Measurements from ENCODE around the gene ZC3HAV1. TPM values are rescaled to one million over a fixed set of nuclear protein-coding genes. Genes with fewer than 3 reads are reported as not detected.
"Not testable (repeated sequence)": the region's sequence is repeated elsewhere in the genome, so short reads cannot be mapped to it uniquely, and the experiment has no call there.

Gene ZC3HAV1
- total RNA-seq, 1 donor from 2014 or later = 89.7 TPM

- H3K27me3 Mint-ChIP-seq (ENCODE audit: insufficient read depth) = no peaks in the 10 kb centered on the region
- H3K27ac Mint-ChIP-seq = no peak overlapping the region
- intact Hi-C loops (cut with micrococcal nuclease) = loop anchor here (5.0 kb wide), 1 partner anchor 305 kb away; the partner anchor contains the start of gene FMC1
- peaks cover 23% of the 10 kb centered on the region for H3K36me3 Mint-ChIP-seq (ENCODE audit: low read depth)
- H3K4me3 Mint-ChIP-seq = peak overlapping the region; percentile 43
- H3K4me1 Mint-ChIP-seq (ENCODE audit: low read depth) = peaks cover 50% of the 10 kb centered on the region
- DNase-seq (ENCODE audit: low spot score) = no peak
- H3K9me3 Mint-ChIP-seq = no peaks in the 10 kb centered on the region
These were observed 72.6 kb downstream of the ZC3HAV1 start for GRCh38 chr7:139036901-139037300.

DNA sequence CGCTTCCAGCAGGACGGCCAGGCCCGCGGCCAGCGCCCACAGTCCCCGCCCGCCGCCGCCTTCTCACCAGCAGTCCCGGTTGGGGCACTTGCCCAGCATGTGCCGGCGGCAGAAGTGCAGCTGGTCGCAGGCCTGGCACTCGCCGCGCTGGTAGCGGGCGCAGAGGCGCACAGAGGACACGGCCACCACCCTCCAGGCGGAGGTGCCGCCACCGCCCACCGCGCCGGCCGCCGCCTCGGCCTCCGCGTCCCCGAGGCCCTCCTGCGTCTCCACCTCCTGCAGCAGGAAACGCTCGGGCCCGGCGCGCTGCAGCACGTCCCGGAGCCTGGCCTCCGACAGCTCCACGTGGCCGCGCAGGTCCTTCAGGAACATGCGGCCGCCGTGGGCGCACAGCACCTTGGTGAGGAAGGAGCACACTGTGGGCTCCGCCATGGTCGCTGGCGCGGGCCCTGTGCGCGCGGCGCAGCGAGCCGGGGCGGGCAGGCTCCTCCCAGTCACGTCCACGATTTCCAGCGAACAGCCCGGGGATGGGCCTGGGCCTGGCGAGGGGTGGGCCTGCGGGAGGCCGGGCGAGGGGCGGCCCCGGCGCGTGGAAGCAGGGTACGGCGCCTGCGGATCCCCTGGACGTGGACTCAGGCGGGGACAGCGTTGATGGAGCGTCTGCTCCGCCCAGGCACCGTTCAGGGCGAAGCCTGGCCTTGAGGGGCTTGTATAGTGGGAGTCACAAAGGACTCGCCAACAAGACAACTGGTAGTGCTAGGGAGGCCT, 73.8 kb downstream of the ZC3HAV1 start, which contains the start of gene ZC3HAV1L:
Gene ZC3HAV1L (minus strand): TSS at position 457 of the 768 bp plus-strand sequence. CDS start 25 bp downstream, at position 432.
- Mint-ChIP-seq H3K27ac (peak within 1 kb of the TSS; percentile 85), H3K4me1 (ENCODE audit: low read depth) (peaks cover 38% of the 10 kb centered on the region), H3K27me3 (ENCODE audit: insufficient read depth) (no peaks in the 10 kb centered on the region), H3K4me3 (peak within 1 kb of the TSS; percentile 91), H3K36me3 (ENCODE audit: low read depth) (peaks cover 23% of the 10 kb centered on the region), H3K9me3 (no peaks in the 10 kb centered on the region)
- intact Hi-C loops (cut with micrococcal nuclease) = loop anchor here (1.0 to 5.0 kb wide), 5 partner anchors 9 to 307 kb away; partner anchors contain the start of gene FMC1
- DNase-seq (ENCODE audit: low spot score) = peak; percentile 48

DNA sequence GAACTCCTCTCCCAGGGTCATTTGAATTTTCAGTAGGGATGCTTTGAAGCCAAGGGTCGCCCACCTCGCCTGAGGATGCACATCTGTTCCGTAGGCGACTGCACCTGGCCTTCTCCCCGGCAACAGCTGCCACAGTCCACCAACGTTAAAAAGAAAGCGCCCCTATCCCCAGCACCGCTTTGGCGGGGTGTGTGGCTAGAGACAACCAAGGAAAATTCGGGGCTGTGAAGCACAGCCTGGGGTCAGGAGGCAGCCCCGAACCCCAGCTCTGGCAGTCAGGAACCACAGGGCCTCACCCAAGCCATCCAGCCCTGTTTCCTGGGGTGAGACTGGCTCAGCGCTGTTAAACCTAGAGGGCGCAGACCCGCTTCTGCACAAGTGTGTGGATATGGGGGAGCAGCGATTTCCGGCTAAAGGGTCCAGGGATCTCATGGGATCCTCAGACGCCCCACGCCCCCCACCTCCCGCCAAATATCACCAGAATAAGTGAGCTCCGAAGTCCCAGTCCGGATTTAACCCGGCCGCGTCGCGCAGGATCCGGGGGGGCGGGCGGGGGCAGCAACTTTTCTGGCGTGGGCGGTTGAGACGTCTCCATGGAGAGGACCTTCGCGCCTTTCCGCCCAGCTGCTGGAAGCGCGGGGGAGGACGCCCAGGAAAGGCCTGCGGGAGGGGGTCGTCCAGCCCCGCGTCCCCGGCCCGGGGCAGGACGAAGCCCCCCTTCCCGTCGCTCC, 74.5 kb downstream of the ZC3HAV1 start:
- H3K27me3 Mint-ChIP-seq (ENCODE audit: insufficient read depth) = no peaks in the 10 kb centered on the region
- intact Hi-C loops (cut with micrococcal nuclease) = loop anchor here (1.0 to 5.0 kb wide), 5 partner anchors 9 to 307 kb away; partner anchors contain the start of gene FMC1
- peak overlapping the region; percentile 91 for H3K4me3 Mint-ChIP-seq
- H3K36me3 Mint-ChIP-seq (ENCODE audit: low read depth) = peaks cover 26% of the 10 kb centered on the region
- peak overlapping the region; percentile 85 for H3K27ac Mint-ChIP-seq
- peak; percentile 8 for DNase-seq (ENCODE audit: low spot score)
- H3K9me3 Mint-ChIP-seq = no peaks in the 10 kb centered on the region
- peaks cover 38% of the 10 kb centered on the region for H3K4me1 Mint-ChIP-seq (ENCODE audit: low read depth)

DNA sequence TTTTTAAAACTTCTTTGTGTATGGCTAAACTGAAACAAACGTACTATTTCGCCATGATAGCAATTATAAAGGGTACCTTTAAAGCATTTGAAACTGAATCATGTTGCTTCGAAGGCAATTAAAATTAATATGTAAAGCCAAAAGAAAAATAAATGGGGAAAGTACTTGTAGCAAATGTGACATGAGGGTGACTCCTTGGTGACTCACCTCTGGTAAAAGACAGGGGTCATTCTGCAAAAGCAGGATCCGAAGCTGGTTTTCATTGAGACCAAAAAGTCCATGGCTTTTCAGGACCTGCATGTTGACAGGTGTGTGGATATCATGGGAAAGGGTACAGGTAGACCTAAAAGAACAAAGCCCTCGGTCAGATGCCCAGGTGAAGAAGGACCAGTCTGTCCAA, 75.2 kb downstream of the ZC3HAV1 start:
- DNase-seq (ENCODE audit: low spot score) = no peak
- Mint-ChIP-seq H3K36me3 (ENCODE audit: low read depth) (peaks cover 32% of the 10 kb centered on the region), H3K27me3 (ENCODE audit: insufficient read depth) (no peaks in the 10 kb centered on the region), H3K9me3 (no peaks in the 10 kb centered on the region), H3K4me1 (ENCODE audit: low read depth) (peaks cover 42% of the 10 kb centered on the region), H3K4me3 (peak overlapping the region; percentile 91), H3K27ac (peak overlapping the region; percentile 85)
- intact Hi-C loops (cut with micrococcal nuclease) = loop anchor here (2.0 kb wide), 1 partner anchor 14 kb away; no protein-coding TSS in a partner anchor

- H3K27ac Mint-ChIP-seq = no peak overlapping the region
- H3K27me3 Mint-ChIP-seq (ENCODE audit: insufficient read depth) = no peaks in the 10 kb centered on the region
- intact Hi-C loops (cut with micrococcal nuclease) = loop anchor here (2.0 kb wide), 1 partner anchor 15 kb away; no protein-coding TSS in a partner anchor
These were observed 76.0 kb downstream of the ZC3HAV1 start for GRCh38 chr7:139033346-139034114.

DNA sequence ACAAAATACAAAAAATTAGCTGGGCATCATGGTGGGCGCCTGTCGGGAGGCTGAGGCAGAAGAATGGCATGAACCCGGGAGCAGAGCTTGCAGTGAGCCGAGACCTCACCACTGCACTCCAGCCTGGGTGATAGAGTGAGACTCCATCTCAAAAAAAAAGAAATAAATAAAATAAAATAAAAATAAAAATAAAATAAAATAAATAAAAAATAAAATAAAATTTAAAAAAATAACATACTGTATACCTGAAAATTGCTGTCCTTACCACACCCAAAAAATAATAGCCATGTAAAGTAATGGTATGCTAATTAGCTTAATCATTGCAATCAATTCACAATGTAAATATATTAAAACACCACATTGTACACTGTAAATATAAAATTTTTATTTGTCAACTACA, 77.0 kb downstream of the ZC3HAV1 start:
- intact Hi-C loops (cut with micrococcal nuclease) = no loop called here
- Mint-ChIP-seq H3K27ac (no peak overlapping the region), H3K27me3 (ENCODE audit: insufficient read depth) (no peaks in the 10 kb centered on the region), H3K36me3 (ENCODE audit: low read depth) (peaks cover 38% of the 10 kb centered on the region), H3K4me3 (no peak overlapping the region), H3K9me3 (no peaks in the 10 kb centered on the region), H3K4me1 (ENCODE audit: low read depth) (peaks cover 47% of the 10 kb centered on the region)
- no peak for DNase-seq (ENCODE audit: low spot score)

More at GRCh38 chr7:139033346-139034114, 76.0 kb downstream of the ZC3HAV1 start:
- Mint-ChIP-seq H3K9me3 (no peaks in the 10 kb centered on the region), H3K36me3 (ENCODE audit: low read depth) (peaks cover 35% of the 10 kb centered on the region), H3K4me1 (ENCODE audit: low read depth) (peaks cover 42% of the 10 kb centered on the region), H3K4me3 (peak overlapping the region; percentile 91)
- no peak for DNase-seq (ENCODE audit: low spot score)

DNA sequence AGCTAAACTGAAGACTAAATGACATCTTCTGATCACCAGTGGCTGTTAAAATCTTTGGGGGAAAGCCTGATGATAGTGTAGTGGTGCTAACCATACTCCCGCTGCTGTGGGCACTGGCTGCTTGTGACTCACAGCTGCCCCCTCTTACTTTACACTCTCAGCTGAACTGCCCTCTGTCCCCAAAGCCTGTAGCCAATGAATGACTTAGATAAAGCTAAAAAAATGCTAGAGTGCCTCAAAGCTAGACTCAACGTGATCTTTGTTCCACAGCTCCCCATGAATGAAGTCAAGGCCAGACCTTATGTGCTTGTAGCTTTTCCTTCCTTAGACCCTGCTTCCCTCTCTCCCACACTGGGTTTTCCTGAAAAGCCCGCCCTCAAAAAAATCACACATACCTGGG, 80.2 kb downstream of the ZC3HAV1 start:
- Mint-ChIP-seq H3K4me3 (no peak overlapping the region), H3K9me3 (no peaks in the 10 kb centered on the region), H3K36me3 (ENCODE audit: low read depth) (peaks cover 64% of the 10 kb centered on the region), H3K27me3 (ENCODE audit: insufficient read depth) (no peaks in the 10 kb centered on the region), H3K27ac (no peak overlapping the region), H3K4me1 (ENCODE audit: low read depth) (peaks cover 35% of the 10 kb centered on the region)
- intact Hi-C loops (cut with micrococcal nuclease) = no loop called here
- DNase-seq (ENCODE audit: low spot score) = no peak

DNA sequence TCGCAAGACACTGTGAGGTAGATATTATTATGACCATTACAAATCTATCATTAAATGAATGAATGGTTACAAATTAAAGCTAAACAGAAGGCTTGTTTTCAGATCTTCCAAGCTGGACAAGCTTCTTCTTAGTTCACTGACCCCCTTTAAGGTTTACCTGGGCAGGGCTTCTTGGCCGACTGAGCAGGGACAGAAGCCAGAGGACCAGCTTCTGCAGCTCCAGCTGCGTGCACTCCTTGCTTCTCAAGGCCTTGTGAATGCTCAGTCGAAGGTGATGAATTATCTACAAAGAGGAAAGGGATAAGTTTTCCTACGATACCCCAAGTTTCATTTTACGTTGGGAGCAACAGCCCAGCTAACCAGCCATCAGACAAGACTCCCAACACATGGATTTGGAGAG, 83.0 kb downstream of the ZC3HAV1 start:
- Mint-ChIP-seq H3K4me3 (no peak overlapping the region), H3K27ac (no peak overlapping the region), H3K4me1 (ENCODE audit: low read depth) (peaks cover 22% of the 10 kb centered on the region), H3K36me3 (ENCODE audit: low read depth) (peaks cover 65% of the 10 kb centered on the region), H3K9me3 (no peaks in the 10 kb centered on the region), H3K27me3 (ENCODE audit: insufficient read depth) (no peaks in the 10 kb centered on the region)
- DNase-seq (ENCODE audit: low spot score) = no peak
- intact Hi-C loops (cut with micrococcal nuclease) = no loop called here

- H3K27me3 Mint-ChIP-seq (ENCODE audit: insufficient read depth); H3K9me3 Mint-ChIP-seq; H3K27ac Mint-ChIP-seq; H3K4me3 Mint-ChIP-seq; intact Hi-C loops (cut with micrococcal nuclease); DNase-seq (ENCODE audit: low spot score): not testable (repeated sequence)
- peaks cover 60% of the 10 kb centered on the region for H3K36me3 Mint-ChIP-seq (ENCODE audit: low read depth)
- H3K4me1 Mint-ChIP-seq (ENCODE audit: low read depth) = peaks cover 22% of the 10 kb centered on the region
These were observed 83.7 kb downstream of the ZC3HAV1 start for GRCh38 chr7:139025861-139026260.

DNA sequence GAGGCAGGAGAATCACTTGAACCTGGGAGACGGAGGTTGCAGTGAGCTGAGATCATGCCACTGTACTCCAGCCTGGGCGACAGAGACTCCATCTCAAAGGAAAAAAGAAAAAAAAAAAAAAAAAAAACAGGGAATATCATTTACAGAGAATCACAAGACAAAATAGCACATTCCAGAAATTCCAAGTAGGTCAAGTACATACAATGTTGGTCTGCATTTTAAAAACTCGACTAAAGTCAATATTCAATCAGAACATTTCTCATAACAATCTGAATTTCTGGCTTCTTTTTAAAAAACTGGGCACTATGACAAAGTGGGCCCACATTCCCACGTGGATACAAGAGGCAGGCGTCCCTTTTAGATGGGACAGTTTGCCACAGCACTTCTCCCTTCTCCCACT, 86.4 kb downstream of the ZC3HAV1 start:
- Mint-ChIP-seq H3K4me1 (ENCODE audit: low read depth) (peaks cover 9% of the 10 kb centered on the region), H3K4me3 (no peak overlapping the region), H3K9me3 (no peaks in the 10 kb centered on the region), H3K36me3 (ENCODE audit: low read depth) (peaks cover 43% of the 10 kb centered on the region), H3K27ac (no peak overlapping the region), H3K27me3 (ENCODE audit: insufficient read depth) (no peaks in the 10 kb centered on the region)
- intact Hi-C loops (cut with micrococcal nuclease) = no loop called here
- no peak for DNase-seq (ENCODE audit: low spot score)

DNA sequence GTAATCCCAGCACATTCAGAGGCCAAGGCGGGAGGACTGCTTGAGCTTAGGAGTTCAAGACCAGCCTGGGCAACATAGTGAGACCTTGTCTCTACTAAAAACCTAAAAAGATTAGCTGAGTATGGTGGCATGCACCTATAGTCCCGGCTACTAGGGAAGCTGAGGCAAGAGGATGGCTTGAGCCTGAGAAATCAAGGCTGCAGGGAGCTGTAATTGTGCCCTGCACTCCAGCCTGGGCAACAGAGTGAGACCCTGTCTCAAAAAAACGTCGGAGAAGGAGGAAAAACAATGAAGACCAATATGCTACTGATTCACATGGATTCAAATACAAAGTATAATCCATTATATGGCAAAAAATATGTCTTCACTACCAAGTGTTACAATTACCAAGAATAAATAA, 87.2 kb downstream of the ZC3HAV1 start:
- DNase-seq (ENCODE audit: low spot score) = no peak
- intact Hi-C loops (cut with micrococcal nuclease) = no loop called here
- Mint-ChIP-seq H3K4me3 (no peak overlapping the region), H3K27me3 (ENCODE audit: insufficient read depth) (no peaks in the 10 kb centered on the region), H3K4me1 (ENCODE audit: low read depth) (peaks cover 8% of the 10 kb centered on the region), H3K27ac (no peak overlapping the region), H3K36me3 (ENCODE audit: low read depth) (peaks cover 38% of the 10 kb centered on the region), H3K9me3 (no peaks in the 10 kb centered on the region)

DNA sequence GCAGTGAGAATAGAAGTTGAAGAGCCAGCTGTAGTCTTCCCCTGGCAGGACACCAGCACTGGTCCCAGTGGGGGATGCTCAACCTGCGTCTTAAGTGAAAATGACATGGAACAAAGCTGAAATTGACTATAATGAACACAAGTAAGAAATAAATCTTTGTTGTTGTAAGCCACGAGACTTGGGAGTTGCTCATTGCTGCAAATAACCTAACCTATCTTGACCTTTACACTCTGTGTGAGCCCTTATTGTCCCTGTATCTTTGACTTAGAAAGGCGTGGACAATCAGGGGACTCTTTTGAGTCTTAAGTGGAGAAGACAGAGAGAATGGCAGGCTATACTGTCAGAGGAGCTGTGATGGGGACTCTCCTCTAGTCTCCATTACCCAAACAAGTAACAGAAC, 90.6 kb downstream of the ZC3HAV1 start:
- intact Hi-C loops (cut with micrococcal nuclease) = no loop called here
- no peak overlapping the region for H3K4me3 Mint-ChIP-seq

More for the DNA sequence above, 90.6 kb downstream of the ZC3HAV1 start:
- Mint-ChIP-seq H3K9me3 (no peaks in the 10 kb centered on the region), H3K27ac (no peak overlapping the region), H3K36me3 (ENCODE audit: low read depth) (peaks cover 13% of the 10 kb centered on the region), H3K4me1 (ENCODE audit: low read depth) (peaks cover 7% of the 10 kb centered on the region), H3K27me3 (ENCODE audit: insufficient read depth) (peaks cover 5% of the 10 kb centered on the region)
- DNase-seq (ENCODE audit: low spot score) = no peak

All from activated T-helper 1 cell treated with anti-CD3 and anti-CD28 coated beads, Interleukin-12 subunit alpha, Interleukin-12 subunit beta, Interleukin-2, Interleukin-4 antibody, amounts not matched to agents 30 ng/mL and 10 ng/mL and 1 ng/mL, durations not matched to agents 14 hours and 24 hours and 36 hours (primary cell).